ENCODE results near the gene HOXD11.

The HOXD11 gene

GRCh38 chr2:176106581-176107539, at the start of gene HOXD11:
Gene HOXD11, plus strand, starts transcription at chr2:176107280. Its CDS starts 76 bp downstream, at chr2:176107356.
- peak within 1 kb of the TSS; percentile 34; the same call in 1 of the 2 replicates for H3K4me2 ChIP-seq (ENCODE audit: low read length)
- H3K4me3 ChIP-seq (ENCODE audit: low read depth, low read length, poor library complexity, severe bottlenecking), result peak within 1 kb of the TSS; percentile 13
- H3K9ac ChIP-seq (ENCODE audit: low read length), result no peak within 1 kb of the TSS

GRCh38 chr2:176063958-176064357, 43.1 kb upstream of the HOXD11 start:
- Histone ChIP-seq H2AFZ (ENCODE audit: low read length) (no peak overlapping the region), H3F3A (ENCODE audit: insufficient read depth, low read length) (no peaks in the 10 kb centered on the region), H3K4me3 (ENCODE audit: low read depth, low read length, poor library complexity, severe bottlenecking) (no peak overlapping the region), H3K9me3 (ENCODE audit: low read length) (no peaks in the 10 kb centered on the region), H3K9ac (ENCODE audit: low read length) (no peak overlapping the region), H3K36me3 (ENCODE audit: insufficient read depth, low read length) (no peaks in the 10 kb centered on the region), H3K79me2 (ENCODE audit: insufficient read depth, low read length) (no peaks in the 10 kb centered on the region), H3K27ac (ENCODE audit: low read depth, low read length, poor library complexity, severe bottlenecking) (no peak overlapping the region), H3K4me1 (ENCODE audit: insufficient read depth, low read length, severe bottlenecking) (no peaks in the 10 kb centered on the region), H3K27me3 (ENCODE audit: insufficient read depth, low read length) (no peaks in the 10 kb centered on the region), H3K4me2 (ENCODE audit: low read length) (no peak overlapping the region), H3K9me2 (ENCODE audit: low read depth, low read length) (no peaks in the 10 kb centered on the region), H4K20me1 (ENCODE audit: insufficient read depth, low read length) (no peaks in the 10 kb centered on the region)
- no peak for TF ChIP-seq EZH2 (IDR thresholded peaks at IDR 0.05; ENCODE audit: borderline replicate concordance, low read length)
- TF ChIP-seq, protein P1, sequence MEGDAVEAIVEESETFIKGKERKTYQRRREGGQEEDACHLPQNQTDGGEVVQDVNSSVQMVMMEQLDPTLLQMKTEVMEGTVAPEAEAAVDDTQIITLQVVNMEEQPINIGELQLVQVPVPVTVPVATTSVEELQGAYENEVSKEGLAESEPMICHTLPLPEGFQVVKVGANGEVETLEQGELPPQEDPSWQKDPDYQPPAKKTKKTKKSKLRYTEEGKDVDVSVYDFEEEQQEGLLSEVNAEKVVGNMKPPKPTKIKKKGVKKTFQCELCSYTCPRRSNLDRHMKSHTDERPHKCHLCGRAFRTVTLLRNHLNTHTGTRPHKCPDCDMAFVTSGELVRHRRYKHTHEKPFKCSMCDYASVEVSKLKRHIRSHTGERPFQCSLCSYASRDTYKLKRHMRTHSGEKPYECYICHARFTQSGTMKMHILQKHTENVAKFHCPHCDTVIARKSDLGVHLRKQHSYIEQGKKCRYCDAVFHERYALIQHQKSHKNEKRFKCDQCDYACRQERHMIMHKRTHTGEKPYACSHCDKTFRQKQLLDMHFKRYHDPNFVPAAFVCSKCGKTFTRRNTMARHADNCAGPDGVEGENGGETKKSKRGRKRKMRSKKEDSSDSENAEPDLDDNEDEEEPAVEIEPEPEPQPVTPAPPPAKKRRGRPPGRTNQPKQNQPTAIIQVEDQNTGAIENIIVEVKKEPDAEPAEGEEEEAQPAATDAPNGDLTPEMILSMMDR (IDR thresholded peaks at IDR 0.05; ENCODE audit: low read length), result no peak

More at GRCh38 chr2:176106581-176107539, at the start of gene HOXD11:
- Histone ChIP-seq H3K79me2 (ENCODE audit: insufficient read depth, low read length) (no peaks in the 10 kb centered on the region), H3K36me3 (ENCODE audit: insufficient read depth, low read length) (no peaks in the 10 kb centered on the region), H4K20me1 (ENCODE audit: insufficient read depth, low read length) (no peaks in the 10 kb centered on the region), H2AFZ (ENCODE audit: low read length) (no peak within 1 kb of the TSS), H3K9me2 (ENCODE audit: low read depth, low read length) (no peaks in the 10 kb centered on the region), H3K9me3 (ENCODE audit: low read length) (no peaks in the 10 kb centered on the region), H3K4me1 (ENCODE audit: insufficient read depth, low read length, severe bottlenecking) (peaks cover 5% of the 10 kb centered on the region), H3K27me3 (ENCODE audit: insufficient read depth, low read length) (no peaks in the 10 kb centered on the region), H3F3A (ENCODE audit: insufficient read depth, low read length) (no peaks in the 10 kb centered on the region), H3K27ac (ENCODE audit: low read depth, low read length, poor library complexity, severe bottlenecking) (no peak within 1 kb of the TSS)
- TF ChIP-seq, protein P1 (IDR thresholded peaks at IDR 0.05; ENCODE audit: low read length), result no peak
- no peak for TF ChIP-seq EZH2 (IDR thresholded peaks at IDR 0.05; ENCODE audit: borderline replicate concordance, low read length)

DNA sequence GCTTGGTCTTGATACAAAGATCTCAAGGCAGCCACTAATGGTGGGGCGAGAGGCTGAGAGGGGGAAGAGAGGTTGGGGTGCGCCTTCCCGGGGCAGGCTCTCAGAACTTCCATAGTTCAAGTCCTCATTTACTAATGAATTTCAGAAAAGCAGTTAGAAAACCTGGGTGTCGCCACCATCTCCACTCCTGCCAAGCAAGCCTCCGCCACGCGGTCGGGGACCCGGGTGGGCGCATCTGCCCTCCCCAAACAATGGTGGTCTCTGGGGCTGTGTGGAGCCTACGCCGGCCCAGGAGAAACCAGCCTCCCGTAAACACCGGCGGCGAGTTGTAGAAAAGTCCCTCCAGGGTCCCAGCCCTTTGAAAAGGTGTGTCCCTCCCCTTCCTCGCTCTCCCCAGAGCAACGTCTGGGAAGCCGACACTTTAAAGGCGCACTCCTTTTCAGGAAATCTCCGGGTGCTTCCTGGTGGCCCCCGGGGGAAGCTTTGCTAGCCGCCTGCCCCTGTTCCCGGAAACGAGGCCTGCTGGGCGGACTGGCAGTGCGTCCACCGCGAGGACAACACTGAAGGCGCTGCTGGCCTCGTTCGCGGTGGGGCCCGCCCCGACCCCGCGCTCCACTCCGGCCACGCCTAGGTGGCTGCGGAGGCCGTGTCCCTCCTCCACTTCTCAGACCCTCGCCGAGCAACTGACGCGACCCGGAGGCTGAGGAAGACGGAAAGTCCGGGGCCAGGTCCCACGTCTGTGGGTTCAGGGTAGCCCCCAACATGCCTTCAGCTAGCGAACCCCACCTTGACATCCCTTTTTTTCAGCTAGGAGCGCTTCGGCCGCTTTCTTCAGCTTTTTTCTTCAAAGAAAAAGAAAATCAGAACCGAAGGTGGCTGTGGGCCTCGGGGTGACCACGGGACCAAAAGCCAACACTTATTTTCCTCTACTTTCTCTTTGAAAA, 40.2 kb upstream of the HOXD11 start:
- Histone ChIP-seq H3K36me3 (ENCODE audit: insufficient read depth, low read length) (no peaks in the 10 kb centered on the region), H3K9me3 (ENCODE audit: low read length) (no peaks in the 10 kb centered on the region), H3F3A (ENCODE audit: insufficient read depth, low read length) (no peaks in the 10 kb centered on the region), H3K9ac (ENCODE audit: low read length) (no peak overlapping the region), H3K4me1 (ENCODE audit: insufficient read depth, low read length, severe bottlenecking) (no peaks in the 10 kb centered on the region), H3K4me2 (ENCODE audit: low read length) (no peak overlapping the region), H3K27me3 (ENCODE audit: insufficient read depth, low read length) (no peaks in the 10 kb centered on the region), H2AFZ (ENCODE audit: low read length) (no peak overlapping the region), H3K9me2 (ENCODE audit: low read depth, low read length) (no peaks in the 10 kb centered on the region), H3K79me2 (ENCODE audit: insufficient read depth, low read length) (no peaks in the 10 kb centered on the region), H4K20me1 (ENCODE audit: insufficient read depth, low read length) (no peaks in the 10 kb centered on the region), H3K27ac (ENCODE audit: low read depth, low read length, poor library complexity, severe bottlenecking) (no peak overlapping the region), H3K4me3 (ENCODE audit: low read depth, low read length, poor library complexity, severe bottlenecking) (no peak overlapping the region)
- TF ChIP-seq, protein P1 (IDR thresholded peaks at IDR 0.05; ENCODE audit: low read length), result no peak
- TF ChIP-seq EZH2 (IDR thresholded peaks at IDR 0.05; ENCODE audit: borderline replicate concordance, low read length), result no peak
